ENCODE measurements around the gene SLC35E1.

DNA sequence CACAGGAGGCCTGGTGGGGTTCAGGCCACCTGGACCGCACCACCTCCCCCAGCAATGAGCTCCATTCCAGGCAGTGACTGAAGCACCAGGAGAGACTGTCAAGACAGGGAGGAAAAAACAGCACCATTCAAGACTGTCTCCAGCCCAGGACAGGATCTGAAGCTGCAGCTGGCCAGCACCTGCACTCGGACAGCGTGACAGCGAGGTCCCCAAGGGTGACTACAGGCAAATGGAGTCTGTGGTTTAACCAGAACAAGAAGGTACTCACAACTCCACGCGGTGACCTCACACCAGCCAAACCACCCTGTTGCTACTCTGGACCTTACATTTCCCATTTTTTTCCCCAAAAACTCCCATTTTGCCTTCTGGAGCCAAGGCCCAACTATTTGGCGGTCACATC is 46.0 kb upstream of the SLC35E1 start:
- TF ChIP-seq, protein P1, sequence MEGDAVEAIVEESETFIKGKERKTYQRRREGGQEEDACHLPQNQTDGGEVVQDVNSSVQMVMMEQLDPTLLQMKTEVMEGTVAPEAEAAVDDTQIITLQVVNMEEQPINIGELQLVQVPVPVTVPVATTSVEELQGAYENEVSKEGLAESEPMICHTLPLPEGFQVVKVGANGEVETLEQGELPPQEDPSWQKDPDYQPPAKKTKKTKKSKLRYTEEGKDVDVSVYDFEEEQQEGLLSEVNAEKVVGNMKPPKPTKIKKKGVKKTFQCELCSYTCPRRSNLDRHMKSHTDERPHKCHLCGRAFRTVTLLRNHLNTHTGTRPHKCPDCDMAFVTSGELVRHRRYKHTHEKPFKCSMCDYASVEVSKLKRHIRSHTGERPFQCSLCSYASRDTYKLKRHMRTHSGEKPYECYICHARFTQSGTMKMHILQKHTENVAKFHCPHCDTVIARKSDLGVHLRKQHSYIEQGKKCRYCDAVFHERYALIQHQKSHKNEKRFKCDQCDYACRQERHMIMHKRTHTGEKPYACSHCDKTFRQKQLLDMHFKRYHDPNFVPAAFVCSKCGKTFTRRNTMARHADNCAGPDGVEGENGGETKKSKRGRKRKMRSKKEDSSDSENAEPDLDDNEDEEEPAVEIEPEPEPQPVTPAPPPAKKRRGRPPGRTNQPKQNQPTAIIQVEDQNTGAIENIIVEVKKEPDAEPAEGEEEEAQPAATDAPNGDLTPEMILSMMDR (IDR thresholded peaks at IDR 0.05) = no peak
- TF ChIP-seq POLR2A (IDR thresholded peaks at IDR 0.05) = no peak
- TF ChIP-seq POLR2AphosphoS5 (IDR thresholded peaks at IDR 0.05) = no peak

Measured in transverse colon (tissue), 4 donors.